K562 (cell line): Measurements from ENCODE around the gene MTIF3. TPM values are rescaled to one million over a fixed set of nuclear protein-coding genes. Genes with fewer than 3 reads are reported as not detected.
A peak's percentile ranks its signal among the peaks of the same experiment; 100 is the strongest.

Experiments used
- ATF1 ChIP-seq, 2 experiments: fragments of 450-650 bp in 1 of 2; IDR thresholded peaks; 2 replicates each; pipeline ENCODE4 v1.6.1; 2016; ENCODE audit warnings: missing compliant biosample characterization in 1 of 2, missing genetic modification characterization in 1 of 2
- BACH1 ChIP-seq: fragments of 200-800 bp; sonication (Bioruptor generic); IDR thresholded peaks from 2 replicates; pipeline ENCODE4 v1.6.1; 2016; ENCODE audit warnings: missing genetic modification characterization, missing compliant biosample characterization
- CXXC5 ChIP-seq: fragments of 250-450 bp; sonication (Bioruptor Pico); IDR thresholded peaks from 2 replicates; pipeline ENCODE4 v1.8.0; 2022; ENCODE audit warnings: inconsistent platforms, mild to moderate bottlenecking, moderate library complexity
- HDAC1 ChIP-seq, 2 experiments: fragments of 450-650 bp; IDR thresholded peaks; 2 replicates each; pipeline ENCODE4 v1.6.1; 2016 to 2017; ENCODE audit warnings: inconsistent platforms in 1 of 2, mild to moderate bottlenecking in 1 of 2, moderate library complexity in 1 of 2
- HLTF ChIP-seq: fragments of 450-650 bp; IDR thresholded peaks from 2 replicates; pipeline ENCODE4 v1.6.1; 2016
- IRF2 ChIP-seq: sonication (generic); formaldehyde crosslinking; IDR thresholded peaks from 2 replicates; pipeline ENCODE4 v1.8.1; 2022; ENCODE audit warnings: mild to moderate bottlenecking, missing genetic modification reagents
- JUNB ChIP-seq: fragments of 450-650 bp; formaldehyde crosslinking; conservative IDR thresholded peaks from 2 replicates; pipeline ENCODE4 v1.4.0; 2020; ENCODE audit warnings: mild to moderate bottlenecking
- PHF20 ChIP-seq: fragments of 450-650 bp; IDR thresholded peaks from 2 replicates; pipeline ENCODE4 v1.6.1; 2018; ENCODE audit not compliant: partially characterized antibody
- SUPT5H ChIP-seq: fragments of 450-650 bp; IDR thresholded peaks from 2 replicates; pipeline ENCODE4 v1.6.1; 2016
- TCFL5 ChIP-seq: fragments of 250-450 bp; sonication (Bioruptor Pico); conservative IDR thresholded peaks from 2 replicates; pipeline ENCODE4 v1.6.1; 2021; ENCODE audit warnings: mild to moderate bottlenecking, moderate library complexity, matching md5 sums
- TEAD1 ChIP-seq, 2 experiments: fragments of 450-650 bp in 1 of 2; sonication (generic) in 1 of 2; formaldehyde crosslinking; IDR thresholded peaks; 2 replicates each; pipeline versions ENCODE4 v1.4.0 to v1.8.0; 2020 to 2022; ENCODE audit warnings: mild to moderate bottlenecking in 2 of 2, missing genetic modification reagents in 1 of 2
- ZEB2 ChIP-seq: fragments of 450-650 bp; IDR thresholded peaks from 2 replicates; pipeline ENCODE4 v1.6.1; 2016
- ZNF212 ChIP-seq: fragments of 450-650 bp; formaldehyde crosslinking; IDR thresholded peaks from 2 replicates; pipeline ENCODE4 v1.4.0; 2020; ENCODE audit warnings: mild to moderate bottlenecking
- polyA plus RNA-seq, 8 experiments: library from polyadenylated mRNA; depleted of rRNA in 4 of 8; stranded (reverse) in 5 of 8; unstranded in 3 of 8; fragments of >200 nt; fragmentation: Nextera tagmentation in 2 of 8; fragmentation: Illumina TruSeq in 1 of 8; extraction: Ambion mirVana in 2 of 8; extraction: Trizol in 1 of 8; gene quantifications; 2 replicates each; pipeline versions ENCODE4 v1.2.1 to v1.2.3, GENCODE V29; 2011 to 2014; ENCODE audit warnings: inconsistent platforms in 1 of 8, missing spikeins in 1 of 8
- total RNA-seq, 7 experiments: library from RNA; depleted of rRNA in 6 of 7; stranded (reverse); fragments of >200 nt in 6 of 7; fragmentation: Illumina TruSeq in 2 of 7; extraction: Trizol in 2 of 7; gene quantifications; 2 replicates each; pipeline versions ENCODE4 v1.2.1 to v1.2.3, GENCODE V29; 2011 to 2021; ENCODE audit warnings: low replicate concordance in 1 of 7
- TF ChIP-seq, protein P1 (sequence below): IDR thresholded peaks from 3 replicates; pipeline ENCODE4 v1.6.1; 2011; ENCODE audit warnings: borderline replicate concordance, mild to moderate bottlenecking; ENCODE audit not compliant: insufficient read length, insufficient read depth
- TF ChIP-seq, protein P2 (sequence below), 2 experiments: fragments of 150-350 bp in 1 of 2; IDR thresholded peaks; 2 replicates each; pipeline ENCODE4 v1.6.1; 2012 to 2016; ENCODE audit warnings: low read depth in 2 of 2, low read length in 2 of 2, mild to moderate bottlenecking in 1 of 2, moderate library complexity in 1 of 2
- TF ChIP-seq, protein P3 (sequence below): fragments of 250-450 bp; sonication (Bioruptor Pico); IDR thresholded peaks from 2 replicates; pipeline ENCODE4 v1.8.0; 2022; ENCODE audit warnings: moderate library complexity, mild to moderate bottlenecking, inconsistent platforms
- TF ChIP-seq, protein P4 (sequence below), 2 experiments: fragments of 450-650 bp; IDR thresholded peaks; 2 replicates each; pipeline ENCODE4 v1.6.1; 2018; ENCODE audit warnings: mild to moderate bottlenecking in 2 of 2, low read depth in 1 of 2; ENCODE audit not compliant: partially characterized antibody in 2 of 2

Gene MTIF3
- total and polyA plus RNA-seq, 9 of the 15 experiments (the other 6 are each of a cell fraction or from before 2014, with no cell fraction given): 23.5 to 73.6 (median 45.2) TPM

DNA sequence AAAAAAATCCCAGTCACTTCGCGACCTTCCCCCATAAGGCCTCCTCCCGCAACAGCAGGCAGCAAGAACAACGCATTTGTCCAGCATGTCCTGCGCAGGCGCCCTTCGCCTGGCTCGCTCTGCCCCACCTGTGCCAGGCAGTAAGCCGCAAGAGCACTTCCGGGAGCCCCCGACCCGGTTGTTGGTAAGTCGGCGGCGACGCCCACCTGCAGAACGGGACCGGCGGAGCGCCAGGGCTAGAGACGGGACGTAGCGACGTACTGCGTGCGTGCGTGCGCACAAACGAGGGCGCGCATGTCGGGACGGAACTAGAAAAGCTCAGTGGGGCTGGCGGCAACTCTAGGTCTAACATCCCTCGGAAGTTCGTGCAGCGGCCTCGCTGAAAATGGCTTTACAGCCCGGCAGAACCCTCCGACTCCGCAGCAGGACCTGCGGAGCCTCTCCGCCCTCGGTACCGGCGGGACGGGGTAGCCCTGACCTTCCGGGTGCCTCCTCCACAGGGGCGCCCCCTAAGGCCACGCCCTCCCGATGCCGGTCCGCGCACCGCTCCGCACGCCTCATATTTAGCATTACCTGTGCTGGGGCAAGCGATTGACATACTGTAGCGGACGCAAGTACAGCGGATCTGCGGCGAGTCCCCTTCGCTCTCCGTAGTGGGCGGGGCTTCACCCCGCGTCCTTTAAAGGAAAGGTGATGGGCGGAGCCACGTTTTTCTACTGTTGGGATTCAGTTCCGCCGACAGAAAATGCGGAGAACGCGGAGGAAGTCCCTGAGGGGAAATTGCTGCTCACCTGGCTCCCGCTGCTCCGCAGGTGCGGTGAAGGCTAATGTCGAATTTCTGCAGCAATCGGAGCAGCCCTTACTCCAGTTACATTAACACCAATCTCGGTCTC lies at the start of gene MTIF3 (continued):
- TF ChIP-seq, protein P1, sequence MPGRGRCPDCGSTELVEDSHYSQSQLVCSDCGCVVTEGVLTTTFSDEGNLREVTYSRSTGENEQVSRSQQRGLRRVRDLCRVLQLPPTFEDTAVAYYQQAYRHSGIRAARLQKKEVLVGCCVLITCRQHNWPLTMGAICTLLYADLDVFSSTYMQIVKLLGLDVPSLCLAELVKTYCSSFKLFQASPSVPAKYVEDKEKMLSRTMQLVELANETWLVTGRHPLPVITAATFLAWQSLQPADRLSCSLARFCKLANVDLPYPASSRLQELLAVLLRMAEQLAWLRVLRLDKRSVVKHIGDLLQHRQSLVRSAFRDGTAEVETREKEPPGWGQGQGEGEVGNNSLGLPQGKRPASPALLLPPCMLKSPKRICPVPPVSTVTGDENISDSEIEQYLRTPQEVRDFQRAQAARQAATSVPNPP: no peak
- TF ChIP-seq BACH1 (tag) (peak; percentile 23; the same call in 1 of the 2 replicates), PHF20 (peak; percentile 64), CXXC5 (CRISPR knock-in tag) (peak; percentile 92), TCFL5 (CRISPR knock-in tag) (no peak), HLTF (no peak), HDAC1 (IDR thresholded peaks at IDR 0.05) (peak in 1 of 2 experiments; percentile 26; a peak in 1 of 4 replicates), ATF1 (CRISPR knock-in tag; IDR thresholded peaks at IDR 0.05) (no peak), ATF1 (tag; IDR thresholded peaks at IDR 0.05) (peak; percentile 84), SUPT5H (peak; percentile 88), TEAD1 (CRISPR knock-in tag; IDR thresholded peaks at IDR 0.05) (peak in 1 of 2 experiments; percentile 69; a peak in 1 of 4 replicates), JUNB (no peak), ZNF212 (no peak), ZEB2 (peak; percentile 80; the same call in 1 of the 2 replicates), IRF2 (no peak)
- TF ChIP-seq, protein P2, sequence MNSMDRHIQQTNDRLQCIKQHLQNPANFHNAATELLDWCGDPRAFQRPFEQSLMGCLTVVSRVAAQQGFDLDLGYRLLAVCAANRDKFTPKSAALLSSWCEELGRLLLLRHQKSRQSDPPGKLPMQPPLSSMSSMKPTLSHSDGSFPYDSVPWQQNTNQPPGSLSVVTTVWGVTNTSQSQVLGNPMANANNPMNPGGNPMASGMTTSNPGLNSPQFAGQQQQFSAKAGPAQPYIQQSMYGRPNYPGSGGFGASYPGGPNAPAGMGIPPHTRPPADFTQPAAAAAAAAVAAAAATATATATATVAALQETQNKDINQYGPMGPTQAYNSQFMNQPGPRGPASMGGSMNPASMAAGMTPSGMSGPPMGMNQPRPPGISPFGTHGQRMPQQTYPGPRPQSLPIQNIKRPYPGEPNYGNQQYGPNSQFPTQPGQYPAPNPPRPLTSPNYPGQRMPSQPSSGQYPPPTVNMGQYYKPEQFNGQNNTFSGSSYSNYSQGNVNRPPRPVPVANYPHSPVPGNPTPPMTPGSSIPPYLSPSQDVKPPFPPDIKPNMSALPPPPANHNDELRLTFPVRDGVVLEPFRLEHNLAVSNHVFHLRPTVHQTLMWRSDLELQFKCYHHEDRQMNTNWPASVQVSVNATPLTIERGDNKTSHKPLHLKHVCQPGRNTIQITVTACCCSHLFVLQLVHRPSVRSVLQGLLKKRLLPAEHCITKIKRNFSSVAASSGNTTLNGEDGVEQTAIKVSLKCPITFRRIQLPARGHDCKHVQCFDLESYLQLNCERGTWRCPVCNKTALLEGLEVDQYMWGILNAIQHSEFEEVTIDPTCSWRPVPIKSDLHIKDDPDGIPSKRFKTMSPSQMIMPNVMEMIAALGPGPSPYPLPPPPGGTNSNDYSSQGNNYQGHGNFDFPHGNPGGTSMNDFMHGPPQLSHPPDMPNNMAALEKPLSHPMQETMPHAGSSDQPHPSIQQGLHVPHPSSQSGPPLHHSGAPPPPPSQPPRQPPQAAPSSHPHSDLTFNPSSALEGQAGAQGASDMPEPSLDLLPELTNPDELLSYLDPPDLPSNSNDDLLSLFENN (IDR thresholded peaks at IDR 0.05; ENCODE audit: low read depth in 2 of 2, low read length in 2 of 2): 0 out of 4 replicates have a peak, but pooled peaks of 1 of the 2 experiments have one; percentile 13
- TF ChIP-seq, protein P3, sequence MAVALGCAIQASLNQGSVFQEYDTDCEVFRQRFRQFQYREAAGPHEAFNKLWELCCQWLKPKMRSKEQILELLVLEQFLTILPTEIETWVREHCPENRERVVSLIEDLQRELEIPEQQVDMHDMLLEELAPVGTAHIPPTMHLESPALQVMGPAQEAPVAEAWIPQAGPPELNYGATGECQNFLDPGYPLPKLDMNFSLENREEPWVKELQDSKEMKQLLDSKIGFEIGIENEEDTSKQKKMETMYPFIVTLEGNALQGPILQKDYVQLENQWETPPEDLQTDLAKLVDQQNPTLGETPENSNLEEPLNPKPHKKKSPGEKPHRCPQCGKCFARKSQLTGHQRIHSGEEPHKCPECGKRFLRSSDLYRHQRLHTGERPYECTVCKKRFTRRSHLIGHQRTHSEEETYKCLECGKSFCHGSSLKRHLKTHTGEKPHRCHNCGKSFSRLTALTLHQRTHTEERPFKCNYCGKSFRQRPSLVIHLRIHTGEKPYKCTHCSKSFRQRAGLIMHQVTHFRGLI (CRISPR knock-in tag): no peak
- TF ChIP-seq, protein P4, sequence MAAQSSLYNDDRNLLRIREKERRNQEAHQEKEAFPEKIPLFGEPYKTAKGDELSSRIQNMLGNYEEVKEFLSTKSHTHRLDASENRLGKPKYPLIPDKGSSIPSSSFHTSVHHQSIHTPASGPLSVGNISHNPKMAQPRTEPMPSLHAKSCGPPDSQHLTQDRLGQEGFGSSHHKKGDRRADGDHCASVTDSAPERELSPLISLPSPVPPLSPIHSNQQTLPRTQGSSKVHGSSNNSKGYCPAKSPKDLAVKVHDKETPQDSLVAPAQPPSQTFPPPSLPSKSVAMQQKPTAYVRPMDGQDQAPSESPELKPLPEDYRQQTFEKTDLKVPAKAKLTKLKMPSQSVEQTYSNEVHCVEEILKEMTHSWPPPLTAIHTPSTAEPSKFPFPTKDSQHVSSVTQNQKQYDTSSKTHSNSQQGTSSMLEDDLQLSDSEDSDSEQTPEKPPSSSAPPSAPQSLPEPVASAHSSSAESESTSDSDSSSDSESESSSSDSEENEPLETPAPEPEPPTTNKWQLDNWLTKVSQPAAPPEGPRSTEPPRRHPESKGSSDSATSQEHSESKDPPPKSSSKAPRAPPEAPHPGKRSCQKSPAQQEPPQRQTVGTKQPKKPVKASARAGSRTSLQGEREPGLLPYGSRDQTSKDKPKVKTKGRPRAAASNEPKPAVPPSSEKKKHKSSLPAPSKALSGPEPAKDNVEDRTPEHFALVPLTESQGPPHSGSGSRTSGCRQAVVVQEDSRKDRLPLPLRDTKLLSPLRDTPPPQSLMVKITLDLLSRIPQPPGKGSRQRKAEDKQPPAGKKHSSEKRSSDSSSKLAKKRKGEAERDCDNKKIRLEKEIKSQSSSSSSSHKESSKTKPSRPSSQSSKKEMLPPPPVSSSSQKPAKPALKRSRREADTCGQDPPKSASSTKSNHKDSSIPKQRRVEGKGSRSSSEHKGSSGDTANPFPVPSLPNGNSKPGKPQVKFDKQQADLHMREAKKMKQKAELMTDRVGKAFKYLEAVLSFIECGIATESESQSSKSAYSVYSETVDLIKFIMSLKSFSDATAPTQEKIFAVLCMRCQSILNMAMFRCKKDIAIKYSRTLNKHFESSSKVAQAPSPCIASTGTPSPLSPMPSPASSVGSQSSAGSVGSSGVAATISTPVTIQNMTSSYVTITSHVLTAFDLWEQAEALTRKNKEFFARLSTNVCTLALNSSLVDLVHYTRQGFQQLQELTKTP (IDR thresholded peaks at IDR 0.05; ENCODE audit: low read depth in 1 of 2, partially characterized antibody in 2 of 2): peak in 1 of 2 experiments; percentile 16
